ENCODE data around the gene POMGNT2.

POMGNT2 gene

DNA sequence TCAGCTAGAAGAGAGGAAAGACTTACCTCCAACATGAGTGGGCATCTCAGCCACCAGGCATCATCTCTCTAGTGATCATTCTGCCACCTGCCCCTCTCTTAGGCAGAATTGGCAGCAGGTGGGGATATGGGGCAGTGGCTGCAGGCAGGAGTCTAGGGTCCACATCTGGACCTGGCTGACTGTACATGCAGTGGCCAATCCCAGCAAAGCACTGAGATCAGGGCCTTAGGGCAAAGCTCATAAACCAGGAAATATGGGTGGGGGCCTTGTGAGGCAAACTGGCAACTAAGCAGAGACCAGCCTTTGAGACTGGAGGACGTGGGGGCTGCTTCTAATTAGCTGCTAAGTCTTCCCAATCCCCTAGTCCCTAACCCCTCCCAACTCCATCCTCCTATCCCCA is 12.9 kb downstream of the POMGNT2 start:
- no peaks in the 10 kb centered on the region for H3K27me3 ChIP-seq (ENCODE audit: insufficient read depth, poor library complexity, severe bottlenecking)
- no peak for DNase-seq (ENCODE audit: low read depth in 1 of 2, low spot score in 1 of 2)
- no peak overlapping the region for H3K4me3 ChIP-seq (replicated peaks; ENCODE audit: insufficient read depth, low read length)
- no peak for TF ChIP-seq SPI1 (IDR thresholded peaks at IDR 0.05; ENCODE audit: borderline replicate concordance, low read depth)
- TF ChIP-seq POLR2AphosphoS5 (IDR thresholded peaks at IDR 0.05; ENCODE audit: low read depth) = no peak
- TF ChIP-seq GABPA (IDR thresholded peaks at IDR 0.05; ENCODE audit: low read depth) = no peak
- TF ChIP-seq, protein P1, sequence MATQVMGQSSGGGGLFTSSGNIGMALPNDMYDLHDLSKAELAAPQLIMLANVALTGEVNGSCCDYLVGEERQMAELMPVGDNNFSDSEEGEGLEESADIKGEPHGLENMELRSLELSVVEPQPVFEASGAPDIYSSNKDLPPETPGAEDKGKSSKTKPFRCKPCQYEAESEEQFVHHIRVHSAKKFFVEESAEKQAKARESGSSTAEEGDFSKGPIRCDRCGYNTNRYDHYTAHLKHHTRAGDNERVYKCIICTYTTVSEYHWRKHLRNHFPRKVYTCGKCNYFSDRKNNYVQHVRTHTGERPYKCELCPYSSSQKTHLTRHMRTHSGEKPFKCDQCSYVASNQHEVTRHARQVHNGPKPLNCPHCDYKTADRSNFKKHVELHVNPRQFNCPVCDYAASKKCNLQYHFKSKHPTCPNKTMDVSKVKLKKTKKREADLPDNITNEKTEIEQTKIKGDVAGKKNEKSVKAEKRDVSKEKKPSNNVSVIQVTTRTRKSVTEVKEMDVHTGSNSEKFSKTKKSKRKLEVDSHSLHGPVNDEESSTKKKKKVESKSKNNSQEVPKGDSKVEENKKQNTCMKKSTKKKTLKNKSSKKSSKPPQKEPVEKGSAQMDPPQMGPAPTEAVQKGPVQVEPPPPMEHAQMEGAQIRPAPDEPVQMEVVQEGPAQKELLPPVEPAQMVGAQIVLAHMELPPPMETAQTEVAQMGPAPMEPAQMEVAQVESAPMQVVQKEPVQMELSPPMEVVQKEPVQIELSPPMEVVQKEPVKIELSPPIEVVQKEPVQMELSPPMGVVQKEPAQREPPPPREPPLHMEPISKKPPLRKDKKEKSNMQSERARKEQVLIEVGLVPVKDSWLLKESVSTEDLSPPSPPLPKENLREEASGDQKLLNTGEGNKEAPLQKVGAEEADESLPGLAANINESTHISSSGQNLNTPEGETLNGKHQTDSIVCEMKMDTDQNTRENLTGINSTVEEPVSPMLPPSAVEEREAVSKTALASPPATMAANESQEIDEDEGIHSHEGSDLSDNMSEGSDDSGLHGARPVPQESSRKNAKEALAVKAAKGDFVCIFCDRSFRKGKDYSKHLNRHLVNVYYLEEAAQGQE (IDR thresholded peaks at IDR 0.05; ENCODE audit: insufficient replicate concordance, low read depth) = no peak
- no peak overlapping the region for H3K27ac ChIP-seq (replicated peaks)

DNA sequence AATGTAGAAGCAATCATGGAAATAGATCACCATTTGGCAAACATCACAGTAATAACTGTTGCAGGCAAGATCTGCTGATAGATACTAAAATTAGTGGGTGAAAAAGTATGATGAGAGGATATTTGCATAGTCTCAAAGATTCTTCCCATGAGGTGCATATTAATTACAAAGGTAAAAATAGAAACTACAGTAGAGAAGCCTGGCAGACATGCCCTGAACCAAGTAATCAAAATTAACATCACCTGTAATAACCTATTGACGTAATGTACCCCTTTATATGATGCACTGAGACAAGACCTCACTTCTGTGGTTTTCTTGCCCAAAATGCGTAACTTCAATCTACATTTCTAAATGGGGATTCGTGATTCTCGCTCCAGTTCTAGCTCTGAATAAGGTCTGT is 14.4 kb downstream of the POMGNT2 start:
- no peak overlapping the region for H3K4me3 ChIP-seq (replicated peaks; ENCODE audit: insufficient read depth, low read length)
- no peak for DNase-seq (ENCODE audit: low read depth in 1 of 2, low spot score in 1 of 2)

DNA sequence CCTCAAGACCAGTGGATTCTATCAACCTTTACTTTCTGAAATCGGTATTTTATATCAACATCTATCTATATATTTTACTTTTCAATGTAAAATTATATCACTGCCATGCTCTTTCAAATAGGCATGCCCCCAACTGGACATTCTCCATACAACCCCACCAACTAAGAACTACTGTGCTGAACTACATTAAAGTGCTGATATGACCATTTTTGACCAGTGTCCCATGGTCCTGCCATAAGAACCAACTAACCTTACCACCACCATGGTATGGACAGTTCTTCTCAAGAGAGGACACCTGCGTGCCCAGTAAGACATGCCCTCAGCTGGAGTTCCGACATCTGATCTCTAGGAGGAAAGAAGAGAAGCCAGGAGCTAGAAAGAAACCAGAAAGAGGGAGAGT is 15.6 kb downstream of the POMGNT2 start:
- TF ChIP-seq SPI1 (IDR thresholded peaks at IDR 0.05; ENCODE audit: borderline replicate concordance, low read depth) = no peak
- TF ChIP-seq, protein P2, sequence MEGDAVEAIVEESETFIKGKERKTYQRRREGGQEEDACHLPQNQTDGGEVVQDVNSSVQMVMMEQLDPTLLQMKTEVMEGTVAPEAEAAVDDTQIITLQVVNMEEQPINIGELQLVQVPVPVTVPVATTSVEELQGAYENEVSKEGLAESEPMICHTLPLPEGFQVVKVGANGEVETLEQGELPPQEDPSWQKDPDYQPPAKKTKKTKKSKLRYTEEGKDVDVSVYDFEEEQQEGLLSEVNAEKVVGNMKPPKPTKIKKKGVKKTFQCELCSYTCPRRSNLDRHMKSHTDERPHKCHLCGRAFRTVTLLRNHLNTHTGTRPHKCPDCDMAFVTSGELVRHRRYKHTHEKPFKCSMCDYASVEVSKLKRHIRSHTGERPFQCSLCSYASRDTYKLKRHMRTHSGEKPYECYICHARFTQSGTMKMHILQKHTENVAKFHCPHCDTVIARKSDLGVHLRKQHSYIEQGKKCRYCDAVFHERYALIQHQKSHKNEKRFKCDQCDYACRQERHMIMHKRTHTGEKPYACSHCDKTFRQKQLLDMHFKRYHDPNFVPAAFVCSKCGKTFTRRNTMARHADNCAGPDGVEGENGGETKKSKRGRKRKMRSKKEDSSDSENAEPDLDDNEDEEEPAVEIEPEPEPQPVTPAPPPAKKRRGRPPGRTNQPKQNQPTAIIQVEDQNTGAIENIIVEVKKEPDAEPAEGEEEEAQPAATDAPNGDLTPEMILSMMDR (IDR thresholded peaks at IDR 0.05; ENCODE audit: insufficient read depth, low read length) = no peak
- no peak for TF ChIP-seq GABPA (IDR thresholded peaks at IDR 0.05; ENCODE audit: low read depth)
- no peak for TF ChIP-seq POLR2AphosphoS5 (IDR thresholded peaks at IDR 0.05; ENCODE audit: low read depth)
- TF ChIP-seq, protein P1 (IDR thresholded peaks at IDR 0.05; ENCODE audit: insufficient replicate concordance, low read depth) = no peak
- H3K27ac ChIP-seq (replicated peaks) = no peak overlapping the region
- H3K27me3 ChIP-seq (ENCODE audit: insufficient read depth, poor library complexity, severe bottlenecking) = no peaks in the 10 kb centered on the region
- no peak overlapping the region for H3K4me3 ChIP-seq (replicated peaks; ENCODE audit: insufficient read depth, low read length)
- DNase-seq (ENCODE audit: low read depth in 1 of 2, low spot score in 1 of 2) = no peak

More for the DNA sequence above, 14.4 kb downstream of the POMGNT2 start:
- no peak for TF ChIP-seq SPI1 (IDR thresholded peaks at IDR 0.05; ENCODE audit: borderline replicate concordance, low read depth)
- TF ChIP-seq, protein P2 (IDR thresholded peaks at IDR 0.05; ENCODE audit: insufficient read depth, low read length) = no peak
- H3K27me3 ChIP-seq (ENCODE audit: insufficient read depth, poor library complexity, severe bottlenecking) = no peaks in the 10 kb centered on the region
- H3K27ac ChIP-seq (replicated peaks) = no peak overlapping the region

DNA sequence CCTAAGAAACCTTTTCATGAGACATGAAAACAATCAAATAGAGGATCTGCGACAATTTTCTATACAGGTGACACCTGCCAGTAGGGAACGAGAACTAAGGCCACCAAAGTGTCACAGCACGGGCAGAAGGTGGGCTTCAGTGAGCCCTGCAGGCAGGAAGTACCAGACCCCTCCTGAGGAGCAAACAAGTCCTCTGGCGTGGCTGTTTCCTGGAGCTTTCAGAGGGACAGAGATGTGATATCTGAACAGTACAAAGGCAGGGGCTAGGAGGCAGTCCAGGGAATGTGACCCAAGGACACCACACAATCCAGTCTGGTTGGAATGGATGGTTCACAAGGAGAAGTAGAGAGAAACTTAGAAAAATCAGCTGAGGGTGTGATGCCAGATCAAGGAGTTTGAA is 16.8 kb downstream of the POMGNT2 start:
- TF ChIP-seq, protein P2 (IDR thresholded peaks at IDR 0.05; ENCODE audit: insufficient read depth, low read length) = no peak
- no peak for TF ChIP-seq GABPA (IDR thresholded peaks at IDR 0.05; ENCODE audit: low read depth)
- TF ChIP-seq, protein P1 (IDR thresholded peaks at IDR 0.05; ENCODE audit: insufficient replicate concordance, low read depth) = no peak
- TF ChIP-seq POLR2AphosphoS5 (IDR thresholded peaks at IDR 0.05; ENCODE audit: low read depth) = no peak
- TF ChIP-seq SPI1 (IDR thresholded peaks at IDR 0.05; ENCODE audit: borderline replicate concordance, low read depth) = no peak
- Histone ChIP-seq H3K4me3 (replicated peaks; ENCODE audit: insufficient read depth, low read length) (no peak overlapping the region), H3K27ac (replicated peaks) (no peak overlapping the region), H3K27me3 (ENCODE audit: insufficient read depth, poor library complexity, severe bottlenecking) (no peaks in the 10 kb centered on the region)
- no peak for DNase-seq (ENCODE audit: low read depth in 1 of 2, low spot score in 1 of 2)
